ENCODE data around the gene OR51S1.

DNA sequence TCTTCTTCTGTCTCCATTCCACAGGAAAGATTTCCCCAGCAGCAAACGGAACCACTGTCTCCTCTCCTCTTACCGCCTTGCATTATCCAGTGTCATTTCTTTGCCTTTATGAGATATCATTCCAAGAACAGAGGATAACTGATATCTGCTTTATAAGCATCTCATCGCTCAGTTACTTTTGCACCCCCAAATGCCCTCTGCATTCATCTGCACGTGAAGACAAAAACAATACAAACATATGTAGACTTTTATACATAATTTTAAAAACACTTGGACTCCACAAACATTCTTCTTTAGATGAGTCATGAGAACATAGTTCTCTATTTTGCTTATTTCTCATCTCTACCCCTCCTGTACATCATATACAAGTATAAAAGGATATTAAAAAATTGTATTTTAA is 32.2 kb upstream of the OR51S1 start:
- TF ChIP-seq CTCF (conservative IDR thresholded peaks at IDR 0.05; ENCODE audit: low read length) (no peak), EZH2phosphoT487 (IDR thresholded peaks at IDR 0.05; ENCODE audit: borderline replicate concordance, low read depth, low read length) (no peak)
